ENCODE data around the gene METTL13. TPM values are rescaled to one million over a fixed set of nuclear protein-coding genes. Genes with fewer than 3 reads are reported as not detected.

Gene METTL13
- total RNA-seq, 1 donor from 2014 or later, result 25.1 TPM

DNA sequence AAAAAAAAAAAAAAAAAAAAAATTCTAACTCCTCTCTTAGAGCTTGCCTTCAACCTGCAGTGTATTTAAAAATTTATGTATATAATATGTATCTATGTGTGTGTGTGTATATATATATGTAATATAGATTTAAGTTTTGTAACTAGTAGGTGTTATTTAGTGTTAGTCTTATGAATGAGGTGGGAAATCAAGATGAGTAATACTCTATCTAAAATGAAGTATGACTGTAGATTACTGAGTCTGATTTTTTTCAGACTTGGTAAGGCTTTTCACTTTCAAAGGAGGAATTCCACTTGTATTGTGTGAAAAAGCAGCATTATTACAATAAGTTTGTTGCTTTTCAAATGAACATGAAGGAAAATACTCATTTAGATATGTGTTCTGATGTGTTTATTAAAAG is 54.4 kb downstream of the METTL13 start:
- no peak overlapping the region for H3K4me3 Mint-ChIP-seq (ENCODE audit: unreplicated experiment)
- no peaks in the 10 kb centered on the region for H3K79me2 ChIP-seq (ENCODE audit: insufficient read depth, low read length)
- no peak for FAIRE-seq

DNA sequence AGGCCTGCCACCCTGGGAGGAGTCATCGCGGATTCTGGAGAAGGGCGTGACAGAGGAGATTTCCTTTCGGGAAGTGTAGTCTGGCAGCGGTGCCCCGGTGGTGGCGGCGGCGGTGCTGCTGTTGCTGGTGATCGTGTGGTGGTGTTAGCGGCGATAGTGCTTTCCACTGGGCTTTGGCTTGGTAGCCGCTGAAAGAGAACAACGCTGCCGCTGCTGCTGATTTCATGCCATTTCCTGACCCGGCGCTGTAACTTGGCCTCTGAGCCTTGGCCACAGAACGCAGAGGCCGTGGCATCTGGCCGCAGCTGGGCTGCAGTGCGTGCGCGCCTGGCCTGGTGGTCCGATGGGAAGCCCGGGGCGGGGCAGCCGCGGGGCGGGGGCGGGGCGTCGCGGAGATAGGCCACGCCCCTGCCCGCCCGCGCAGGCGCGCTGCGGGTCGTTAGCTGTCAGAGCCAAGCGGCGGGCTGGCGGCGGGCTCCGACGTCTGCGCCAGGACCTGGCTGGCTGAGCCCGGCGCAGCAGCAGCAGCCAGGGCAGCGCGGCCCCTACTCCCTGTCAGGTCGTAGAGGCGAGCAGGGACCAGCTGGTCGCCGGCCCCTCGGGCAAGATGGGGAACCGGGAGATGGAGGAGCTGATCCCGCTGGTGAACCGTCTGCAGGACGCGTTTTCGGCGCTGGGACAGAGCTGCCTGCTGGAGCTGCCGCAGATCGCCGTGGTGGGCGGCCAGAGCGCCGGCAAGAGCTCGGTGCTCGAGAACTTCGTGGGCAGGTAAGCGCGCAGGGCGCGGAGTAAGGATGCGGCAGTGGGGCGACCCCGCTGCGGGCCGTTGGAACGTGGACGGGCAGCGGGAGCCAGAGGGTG is 59.8 kb downstream of the METTL13 start, which contains the start of gene DNM3:
DNM3 (plus strand) TSS at position 449 of the 861 bp plus-strand sequence; CDS start at position 608, 159 bp downstream.
- Histone ChIP-seq H4K20me1 (ENCODE audit: insufficient read depth, low read length) (no peaks in the 10 kb centered on the region), H3K27me3 (ENCODE audit: insufficient read depth, low read length) (no peaks in the 10 kb centered on the region), H3K36me3 (ENCODE audit: insufficient read depth, low read length) (no peaks in the 10 kb centered on the region), H3K9me3 (ENCODE audit: insufficient read depth, low read depth, low read length) (no peaks in the 10 kb centered on the region), H3K27ac (ENCODE audit: low read depth, low read length) (no peak within 1 kb of the TSS), H2AFZ (ENCODE audit: low read depth, low read length) (peak within 1 kb of the TSS; percentile 98), H3K9ac (ENCODE audit: low read length) (peak within 1 kb of the TSS; percentile 77), H3K79me2 (ENCODE audit: insufficient read depth, low read length) (no peaks in the 10 kb centered on the region), H3K4me3 (ENCODE audit: insufficient read depth, low read depth, low read length) (peak within 1 kb of the TSS; percentile 73), H3K4me1 (ENCODE audit: insufficient read depth, low read length) (no peaks in the 10 kb centered on the region), H3K4me2 (ENCODE audit: low read length) (peak within 1 kb of the TSS; percentile 96)
- peak; percentile 16 for TF ChIP-seq EZH2 (IDR thresholded peaks at IDR 0.05; ENCODE audit: insufficient read depth, low read length)
- no peak for TF ChIP-seq CTCF (IDR thresholded peaks at IDR 0.05; ENCODE audit: insufficient read depth, low read depth, low read length)
- Mint-ChIP-seq H3K36me3 (ENCODE audit: low read depth, unreplicated experiment) (no peaks in the 10 kb centered on the region), H3K4me1 (ENCODE audit: low read depth, unreplicated experiment) (peaks cover 4% of the 10 kb centered on the region), H3K9me3 (ENCODE audit: unreplicated experiment) (no peaks in the 10 kb centered on the region), H3K27me3 (ENCODE audit: low read depth, unreplicated experiment) (peaks cover 3% of the 10 kb centered on the region), H3K27ac (ENCODE audit: unreplicated experiment) (peak within 1 kb of the TSS; percentile 67), H3K4me3 (ENCODE audit: unreplicated experiment) (peak within 1 kb of the TSS; percentile 88)
- DNase-seq (ENCODE audit: low read depth), result peak; percentile 51
- no peak for FAIRE-seq

More for the DNA sequence above, 54.4 kb downstream of the METTL13 start:
- H3K4me1 ChIP-seq (ENCODE audit: insufficient read depth, low read length), result no peaks in the 10 kb centered on the region
- no peak overlapping the region for H3K9ac ChIP-seq (ENCODE audit: low read length)
- no peaks in the 10 kb centered on the region for H3K27me3 ChIP-seq (ENCODE audit: insufficient read depth, low read length)
- no peak overlapping the region for H2AFZ ChIP-seq (ENCODE audit: low read depth, low read length)
- H3K4me2 ChIP-seq (ENCODE audit: low read length), result no peak overlapping the region
- TF ChIP-seq EZH2 (IDR thresholded peaks at IDR 0.05; ENCODE audit: insufficient read depth, low read length), result no peak
- TF ChIP-seq CTCF (IDR thresholded peaks at IDR 0.05; ENCODE audit: insufficient read depth, low read depth, low read length), result no peak
- no peaks in the 10 kb centered on the region for H3K9me3 ChIP-seq (ENCODE audit: insufficient read depth, low read depth, low read length)
- no peaks in the 10 kb centered on the region for H4K20me1 ChIP-seq (ENCODE audit: insufficient read depth, low read length)
- H3K27ac Mint-ChIP-seq (ENCODE audit: unreplicated experiment), result no peak overlapping the region
- H3K4me1 Mint-ChIP-seq (ENCODE audit: low read depth, unreplicated experiment), result peaks cover 3% of the 10 kb centered on the region
- peaks cover 3% of the 10 kb centered on the region for H3K27me3 Mint-ChIP-seq (ENCODE audit: low read depth, unreplicated experiment)
- no peaks in the 10 kb centered on the region for H3K36me3 ChIP-seq (ENCODE audit: insufficient read depth, low read length)
- H3K27ac ChIP-seq (ENCODE audit: low read depth, low read length), result no peak overlapping the region
- H3K9me3 Mint-ChIP-seq (ENCODE audit: unreplicated experiment), result no peaks in the 10 kb centered on the region
- no peak for DNase-seq (ENCODE audit: low read depth)
- no peak overlapping the region for H3K4me3 ChIP-seq (ENCODE audit: insufficient read depth, low read depth, low read length)
- H3K36me3 Mint-ChIP-seq (ENCODE audit: low read depth, unreplicated experiment), result no peaks in the 10 kb centered on the region

Data from astrocyte (in vitro differentiated cells and primary cell).